ENCODE results near the gene JAML. TPM values are rescaled to one million over a fixed set of nuclear protein-coding genes. Genes with fewer than 3 reads are reported as not detected.
"Not testable (repeated sequence)": the region's sequence is repeated elsewhere in the genome, so short reads cannot be mapped to it uniquely, and the experiment has no call there.

JAML gene
- total RNA-seq, 2 donors from 2014 or later, result 3.3 to 12.0 TPM

DNA sequence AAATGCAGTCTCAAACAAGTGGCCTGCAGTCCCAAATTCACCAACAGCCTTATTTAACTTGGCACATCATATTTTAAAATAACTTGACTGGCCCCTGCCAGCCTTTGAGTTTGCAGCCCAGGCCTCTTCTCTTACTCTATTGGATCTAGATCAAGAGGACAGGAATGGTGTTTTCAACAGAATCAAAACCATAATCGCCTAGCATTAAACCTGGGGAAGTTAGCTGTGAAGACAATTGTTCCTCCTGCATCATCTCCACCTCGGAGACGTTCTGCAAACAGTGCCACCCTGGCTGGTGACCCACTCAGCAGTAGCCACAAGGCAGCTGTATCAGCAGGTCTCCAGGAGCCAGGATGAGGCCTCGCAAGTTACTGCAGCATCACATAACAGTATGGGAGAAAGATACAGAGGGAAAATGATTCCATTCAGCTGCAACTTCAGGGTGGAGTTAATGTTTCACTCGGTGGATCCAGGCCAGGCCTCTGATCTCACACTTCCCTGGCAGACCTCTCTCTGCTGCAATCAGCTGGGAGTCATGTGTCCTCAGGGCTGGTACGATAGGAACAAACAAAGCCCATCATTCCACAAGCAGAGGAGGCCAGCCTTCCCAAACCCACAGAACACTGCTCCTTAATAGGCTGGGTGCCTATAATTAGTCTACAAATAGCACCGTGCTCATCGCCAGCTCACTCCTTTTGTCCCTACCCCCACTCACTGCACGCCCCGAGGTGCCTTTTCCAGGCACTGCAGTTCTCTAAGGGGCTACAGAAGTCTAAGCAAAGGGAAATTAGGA lies 29.8 kb downstream of the JAML start:
- Histone ChIP-seq H3K9me3 (no peaks in the 10 kb centered on the region), H3K4me1 (no peaks in the 10 kb centered on the region), H3K27me3 (no peaks in the 10 kb centered on the region), H3K36me3 (no peaks in the 10 kb centered on the region), H3K27ac (no peak overlapping the region), H3K9ac (ENCODE audit: low read depth in 2 of 2, low read length in 2 of 2) (peak overlapping the region in 1 of 2 donors; percentile 27), H3K4me3 (no peak overlapping the region)
- TF ChIP-seq, protein P1, sequence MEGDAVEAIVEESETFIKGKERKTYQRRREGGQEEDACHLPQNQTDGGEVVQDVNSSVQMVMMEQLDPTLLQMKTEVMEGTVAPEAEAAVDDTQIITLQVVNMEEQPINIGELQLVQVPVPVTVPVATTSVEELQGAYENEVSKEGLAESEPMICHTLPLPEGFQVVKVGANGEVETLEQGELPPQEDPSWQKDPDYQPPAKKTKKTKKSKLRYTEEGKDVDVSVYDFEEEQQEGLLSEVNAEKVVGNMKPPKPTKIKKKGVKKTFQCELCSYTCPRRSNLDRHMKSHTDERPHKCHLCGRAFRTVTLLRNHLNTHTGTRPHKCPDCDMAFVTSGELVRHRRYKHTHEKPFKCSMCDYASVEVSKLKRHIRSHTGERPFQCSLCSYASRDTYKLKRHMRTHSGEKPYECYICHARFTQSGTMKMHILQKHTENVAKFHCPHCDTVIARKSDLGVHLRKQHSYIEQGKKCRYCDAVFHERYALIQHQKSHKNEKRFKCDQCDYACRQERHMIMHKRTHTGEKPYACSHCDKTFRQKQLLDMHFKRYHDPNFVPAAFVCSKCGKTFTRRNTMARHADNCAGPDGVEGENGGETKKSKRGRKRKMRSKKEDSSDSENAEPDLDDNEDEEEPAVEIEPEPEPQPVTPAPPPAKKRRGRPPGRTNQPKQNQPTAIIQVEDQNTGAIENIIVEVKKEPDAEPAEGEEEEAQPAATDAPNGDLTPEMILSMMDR (IDR thresholded peaks at IDR 0.05), result no peak
- peak; percentile 91 for DNase-seq
- intact Hi-C loops (cut with DNase I), result no loop called here

DNA sequence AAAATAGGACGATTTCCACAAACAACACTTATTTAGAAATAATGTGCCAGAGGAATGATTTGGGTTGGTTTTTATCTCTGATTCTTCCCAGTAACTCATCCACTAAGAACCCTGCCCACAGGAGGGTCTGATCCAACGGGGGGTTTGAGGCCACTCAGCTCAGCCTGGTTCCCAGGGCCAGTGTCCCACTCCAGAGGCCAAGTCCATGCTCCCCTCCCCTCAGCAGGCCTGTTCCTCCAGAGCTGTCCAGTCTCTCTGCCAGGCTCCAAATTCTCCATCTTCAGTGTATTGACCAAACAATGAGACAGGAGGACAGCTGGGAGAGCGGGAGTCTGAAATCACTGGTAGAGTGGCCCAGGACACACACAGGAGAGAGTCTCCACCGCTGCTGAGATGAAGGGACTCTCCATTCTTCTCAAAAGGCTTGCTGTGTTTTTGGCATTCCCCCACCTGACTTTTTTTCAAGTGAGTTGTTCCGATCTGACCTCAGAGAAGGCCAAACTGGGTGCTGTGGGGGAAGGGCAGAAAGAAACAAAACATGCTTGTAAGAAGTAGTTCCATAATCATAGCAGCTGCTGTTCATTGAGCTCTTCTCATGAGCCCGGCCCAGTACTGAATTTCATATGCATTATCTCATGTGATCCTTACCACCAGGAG lies 30.8 kb downstream of the JAML start:
- DNase-seq, result no peak
- no peaks in the 10 kb centered on the region for H3K4me1 ChIP-seq
- H3K27me3 ChIP-seq, result no peaks in the 10 kb centered on the region
- no peaks in the 10 kb centered on the region for H3K36me3 ChIP-seq
- intact Hi-C loops (cut with DNase I), result no loop called here
- TF ChIP-seq, protein P1 (IDR thresholded peaks at IDR 0.05), result no peak
- no peak overlapping the region for H3K4me3 ChIP-seq
- no peak overlapping the region for H3K27ac ChIP-seq
- H3K9me3 ChIP-seq, result no peaks in the 10 kb centered on the region
- no peak overlapping the region for H3K9ac ChIP-seq (ENCODE audit: low read depth in 2 of 2, low read length in 2 of 2)

DNA sequence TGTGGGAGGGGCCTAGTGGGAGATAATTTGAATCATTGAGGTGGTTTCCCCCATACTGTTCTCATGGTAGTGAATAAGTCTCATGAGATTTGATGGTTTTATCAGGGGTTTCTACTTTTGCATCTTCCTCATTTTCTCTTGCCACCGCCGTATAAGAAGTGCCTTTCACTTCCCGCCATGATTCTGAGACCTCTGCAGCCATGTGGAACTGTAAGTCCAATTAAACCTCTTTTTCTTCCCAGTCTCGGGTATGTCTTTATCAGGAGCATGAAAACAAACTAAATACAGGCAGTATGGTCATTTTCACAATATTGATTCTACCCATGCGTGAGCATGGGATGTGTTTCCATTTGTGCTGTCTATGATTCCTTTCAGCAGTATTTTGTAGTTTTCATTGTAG lies 32.0 kb downstream of the JAML start:
- H3K9me3 ChIP-seq; intact Hi-C loops (cut with DNase I); H3K4me3 ChIP-seq; H3K36me3 ChIP-seq; H3K9ac ChIP-seq (ENCODE audit: low read depth in 2 of 2, low read length in 2 of 2); H3K27ac ChIP-seq; H3K4me1 ChIP-seq; H3K27me3 ChIP-seq; DNase-seq: not testable (repeated sequence)

DNA sequence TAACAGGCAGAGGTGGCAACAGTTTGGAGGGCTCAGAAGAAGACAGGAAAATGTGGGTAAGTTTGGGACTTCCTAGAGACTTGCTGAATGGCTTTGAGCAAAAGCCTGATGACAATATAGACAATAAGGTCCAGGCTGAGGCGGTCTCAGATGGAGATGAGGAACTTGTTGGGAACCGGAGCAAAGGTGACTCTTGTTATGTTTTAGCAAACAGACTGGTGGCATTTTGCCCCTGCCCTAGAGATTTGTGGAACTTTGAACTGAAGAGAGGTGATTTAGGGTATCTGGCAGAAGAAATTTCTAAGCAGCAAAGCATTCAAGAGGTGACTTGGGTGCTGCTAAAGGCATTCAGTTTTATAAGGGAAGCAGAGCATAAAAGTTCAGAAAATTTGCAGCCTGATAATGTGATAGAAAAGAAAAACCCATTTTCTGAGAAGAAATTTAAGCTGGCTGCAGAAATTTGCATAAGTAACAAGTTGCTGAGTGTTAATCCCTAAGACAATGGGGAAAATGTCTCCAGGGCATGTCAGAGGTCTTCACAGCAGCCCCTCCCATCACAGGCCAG lies 33.8 kb downstream of the JAML start:
- H3K4me3 ChIP-seq; H3K9me3 ChIP-seq; H3K36me3 ChIP-seq; H3K27me3 ChIP-seq; H3K27ac ChIP-seq; H3K9ac ChIP-seq (ENCODE audit: low read depth in 2 of 2, low read length in 2 of 2); DNase-seq; H3K4me1 ChIP-seq; intact Hi-C loops (cut with DNase I): not testable (repeated sequence)

DNA sequence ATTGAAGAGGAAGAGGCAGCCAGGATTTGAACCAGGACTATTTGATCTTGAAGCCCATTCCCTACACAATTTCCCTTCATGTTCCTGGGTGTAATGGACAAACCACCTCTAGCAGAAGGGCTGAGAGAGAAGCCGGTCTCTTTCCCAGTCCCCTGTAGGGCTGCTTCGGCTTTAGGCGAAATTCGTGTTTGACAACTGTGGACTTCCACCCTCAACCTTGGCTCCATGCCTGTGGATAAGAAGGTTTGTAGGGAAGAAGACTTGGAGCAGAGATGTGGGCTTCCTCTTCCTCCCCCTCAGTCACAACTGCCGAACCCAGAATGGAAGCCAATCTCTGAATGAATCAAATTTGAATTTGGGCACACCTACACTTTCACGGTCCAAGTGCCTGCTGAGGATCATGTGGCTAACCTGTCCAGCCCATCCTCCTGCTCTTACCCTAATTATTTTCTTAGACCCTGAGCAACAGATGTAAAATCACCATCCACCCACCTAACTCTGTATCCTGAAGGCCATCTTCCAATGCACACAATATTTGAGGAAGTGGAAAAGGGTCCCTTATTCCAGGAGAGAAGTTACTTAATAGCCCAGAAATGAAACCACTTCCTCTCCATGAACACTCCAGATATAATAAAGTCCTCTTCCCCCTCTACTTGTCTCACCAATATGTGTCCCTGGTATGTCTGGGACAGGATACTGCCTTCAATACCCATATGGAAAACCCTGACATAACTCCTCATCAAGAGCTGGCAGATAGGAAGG lies 38.3 kb downstream of the JAML start:
- DNase-seq, result no peak
- Histone ChIP-seq H3K27me3 (no peaks in the 10 kb centered on the region), H3K27ac (no peak overlapping the region), H3K4me3 (no peak overlapping the region), H3K9ac (ENCODE audit: low read depth in 2 of 2, low read length in 2 of 2) (no peak overlapping the region), H3K36me3 (no peaks in the 10 kb centered on the region), H3K4me1 (no peaks in the 10 kb centered on the region), H3K9me3 (no peaks in the 10 kb centered on the region)
- intact Hi-C loops (cut with DNase I), result no loop called here
- TF ChIP-seq, protein P1 (IDR thresholded peaks at IDR 0.05), result no peak

DNA sequence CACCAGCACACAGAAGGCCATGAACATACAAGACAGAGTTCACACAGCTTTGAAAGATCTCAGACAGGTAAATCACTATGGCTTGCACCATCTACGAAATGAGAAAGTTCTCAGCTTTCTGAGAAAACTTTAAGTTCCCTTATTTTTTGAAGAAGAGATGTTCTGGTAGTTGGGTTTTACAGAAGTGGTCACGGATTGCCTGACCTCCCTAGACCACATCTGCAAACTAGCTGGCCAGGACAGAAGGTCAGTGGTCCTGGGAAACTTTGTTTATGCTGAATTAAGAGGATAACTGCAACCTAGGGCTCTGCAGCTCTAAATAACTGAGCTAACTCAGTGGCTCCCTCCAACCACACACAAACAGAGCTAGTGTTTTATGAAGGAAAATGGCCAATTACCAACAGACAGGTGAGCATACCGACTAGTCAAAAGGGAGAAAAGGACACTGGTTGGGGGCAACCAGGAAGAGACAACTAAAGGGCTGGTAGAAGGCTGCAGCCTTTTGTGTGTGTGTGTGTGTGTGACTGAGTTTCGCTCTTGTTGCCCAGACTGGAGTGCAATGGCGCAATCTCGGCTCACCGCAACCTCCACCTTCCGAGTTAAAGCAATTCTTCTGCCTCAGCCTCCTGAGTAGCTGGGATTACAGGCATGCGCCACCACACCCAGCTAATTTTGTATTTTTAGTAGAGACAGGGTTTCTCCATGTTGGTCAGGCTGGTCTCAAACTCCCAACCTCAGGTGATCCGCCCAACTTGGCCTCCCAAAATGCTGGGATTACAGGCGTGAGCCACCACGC lies 39.8 kb downstream of the JAML start:
- H3K4me3 ChIP-seq, result no peak overlapping the region
- H3K27ac ChIP-seq, result no peak overlapping the region
- no peaks in the 10 kb centered on the region for H3K36me3 ChIP-seq
- H3K4me1 ChIP-seq, result no peaks in the 10 kb centered on the region
- TF ChIP-seq, protein P1 (IDR thresholded peaks at IDR 0.05), result no peak
- H3K9me3 ChIP-seq, result no peaks in the 10 kb centered on the region
- intact Hi-C loops (cut with DNase I), result no loop called here
- H3K27me3 ChIP-seq, result no peaks in the 10 kb centered on the region
- DNase-seq, result no peak
- no peak overlapping the region for H3K9ac ChIP-seq (ENCODE audit: low read depth in 2 of 2, low read length in 2 of 2)

DNA sequence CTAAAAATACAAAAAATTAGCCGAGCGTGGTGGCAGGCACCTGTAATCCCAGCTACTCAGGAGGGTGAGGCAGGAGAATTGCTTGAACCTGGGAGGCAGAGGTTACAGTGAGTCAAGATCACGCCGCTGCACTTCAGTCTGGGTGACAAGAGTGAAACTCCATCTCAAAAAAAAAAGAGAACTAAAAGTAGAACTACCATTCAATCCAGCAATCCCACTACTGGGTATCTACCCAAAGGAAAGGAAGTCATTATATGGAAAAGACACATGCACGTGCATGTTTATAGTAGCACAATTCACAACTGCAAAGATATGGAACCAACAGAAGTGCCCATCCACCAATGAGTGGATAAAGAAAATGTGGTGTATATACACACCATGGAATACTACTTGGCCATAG lies 41.1 kb downstream of the JAML start:
- H3K27ac ChIP-seq; H3K4me3 ChIP-seq; H3K9ac ChIP-seq (ENCODE audit: low read depth in 2 of 2, low read length in 2 of 2); DNase-seq; H3K9me3 ChIP-seq; H3K4me1 ChIP-seq; H3K27me3 ChIP-seq; H3K36me3 ChIP-seq; intact Hi-C loops (cut with DNase I): not testable (repeated sequence)
